RWPE2 (cell line): ENCODE data around the gene PTPN2.
A peak's percentile ranks its signal among the peaks of the same experiment; 100 is the strongest.

Source experiments
- ATAC-seq: fragments of 200-7000 bp; cut with Tn5 transposase; 3 replicates; pipeline ENCODE4 v1.9.1; 2021; ENCODE audit warnings: low read depth
- DNase-seq: peaks from one replicate; pipeline ENCODE4 v3.0.0-alpha.2; 2020; ENCODE audit warnings: low spot score
- H3K27ac ChIP-seq: fragments of 450-650 bp; 2 replicates; pipeline ENCODE4 v1.5.1; 2017; ENCODE audit warnings: mild to moderate bottlenecking; ENCODE audit not compliant: poor library complexity, severe bottlenecking
- H3K27me3 ChIP-seq: fragments of 250-450 bp; sonication (Bioruptor Pico); 2 replicates; pipeline ENCODE4 v1.5.1; 2021; ENCODE audit warnings: mild to moderate bottlenecking, moderate library complexity; ENCODE audit not compliant: insufficient read depth, poor library complexity, severe bottlenecking
- H3K36me3 ChIP-seq: fragments of 250-450 bp; sonication (Bioruptor Pico); 2 replicates; pipeline ENCODE4 v1.5.1; 2020; ENCODE audit warnings: low read depth, mild to moderate bottlenecking, moderate library complexity
- H3K4me1 ChIP-seq: fragments of 250-450 bp; sonication (Bioruptor Pico); 2 replicates; pipeline ENCODE4 v1.5.1; 2021; ENCODE audit warnings: mild to moderate bottlenecking, moderate library complexity; ENCODE audit not compliant: insufficient read depth, poor library complexity, severe bottlenecking
- H3K4me3 ChIP-seq: fragments of 250-450 bp; sonication (Bioruptor Pico); 2 replicates; pipeline ENCODE4 v1.5.1; 2021; ENCODE audit warnings: mild to moderate bottlenecking, moderate library complexity; ENCODE audit not compliant: severe bottlenecking
- H3K9me3 ChIP-seq: fragments of 250-450 bp; sonication (Bioruptor Pico); 2 replicates; pipeline ENCODE4 v1.5.1; 2021; ENCODE audit warnings: mild to moderate bottlenecking, moderate library complexity; ENCODE audit not compliant: severe bottlenecking
- CTCF ChIP-seq: fragments of 450-650 bp; IDR thresholded peaks from one replicate; pipeline ENCODE4 v1.5.1; 2017; ENCODE audit warnings: mild to moderate bottlenecking, moderate library complexity; ENCODE audit not compliant: poor library complexity, severe bottlenecking

The PTPN2 gene

GRCh38 chr18:12840382-12840781 is 43.7 kb downstream of the PTPN2 start:
- no peak for TF ChIP-seq CTCF
- Histone ChIP-seq H3K36me3 (peaks cover 18% of the 10 kb centered on the region), H3K4me3 (no peak overlapping the region), H3K4me1 (peaks cover 42% of the 10 kb centered on the region), H3K27me3 (no peaks in the 10 kb centered on the region), H3K9me3 (no peaks in the 10 kb centered on the region), H3K27ac (peak overlapping the region; percentile 98)
- no peak for ATAC-seq
- no peak for DNase-seq

- DNase-seq (no peak), ATAC-seq (no peak)
- Histone ChIP-seq H3K27me3 (no peaks in the 10 kb centered on the region), H3K36me3 (peaks cover 18% of the 10 kb centered on the region), H3K27ac (peak overlapping the region; percentile 98), H3K4me1 (peaks cover 42% of the 10 kb centered on the region), H3K4me3 (no peak overlapping the region), H3K9me3 (no peaks in the 10 kb centered on the region)
- no peak for TF ChIP-seq CTCF
These were observed 44.4 kb downstream of the PTPN2 start for GRCh38 chr18:12839526-12840196.

- H3K4me1 ChIP-seq: peaks cover 42% of the 10 kb centered on the region
These were observed 44.9 kb downstream of the PTPN2 start for GRCh38 chr18:12839057-12839525.

GRCh38 chr18:12838178-12838634 is 45.8 kb downstream of the PTPN2 start:
- peak overlapping the region; percentile 6 for H3K4me3 ChIP-seq
- no peaks in the 10 kb centered on the region for H3K9me3 ChIP-seq
- DNase-seq: peak; percentile 91
- TF ChIP-seq CTCF: no peak
- peak; percentile 98 for ATAC-seq
- H3K4me1 ChIP-seq: peaks cover 42% of the 10 kb centered on the region
- H3K36me3 ChIP-seq: peaks cover 33% of the 10 kb centered on the region
- peak overlapping the region; percentile 98 for H3K27ac ChIP-seq
- no peaks in the 10 kb centered on the region for H3K27me3 ChIP-seq

More at GRCh38 chr18:12839057-12839525, 44.9 kb downstream of the PTPN2 start:
- Histone ChIP-seq H3K9me3 (no peaks in the 10 kb centered on the region), H3K36me3 (peaks cover 24% of the 10 kb centered on the region), H3K4me3 (no peak overlapping the region), H3K27me3 (no peaks in the 10 kb centered on the region), H3K27ac (peak overlapping the region; percentile 98)
- ATAC-seq (peak; percentile 14; the same call in 1 of the 3 replicates), DNase-seq (no peak)
- no peak for TF ChIP-seq CTCF

DNA sequence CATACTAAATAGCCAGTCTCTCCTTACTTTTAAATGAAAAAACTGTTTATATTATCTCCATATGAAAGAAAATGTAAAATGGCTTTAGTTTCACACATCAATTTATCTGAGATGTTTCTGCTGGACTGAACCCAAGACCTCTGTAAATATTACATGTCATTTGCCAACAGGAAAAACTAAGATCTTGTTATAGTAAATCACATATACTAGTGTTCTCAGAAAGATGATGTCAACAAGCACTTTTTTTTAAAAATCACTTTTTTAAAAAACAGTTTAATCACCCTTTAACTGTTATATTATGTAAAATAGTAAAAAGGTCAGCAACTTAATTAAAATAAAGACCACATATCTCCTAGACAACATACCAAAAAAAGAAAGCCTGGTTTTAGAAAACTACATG is 46.3 kb downstream of the PTPN2 start:
- peak overlapping the region; percentile 98 for H3K27ac ChIP-seq
- no peak for ATAC-seq
- no peaks in the 10 kb centered on the region for H3K27me3 ChIP-seq
- peaks cover 38% of the 10 kb centered on the region for H3K36me3 ChIP-seq
- TF ChIP-seq CTCF: no peak
- no peaks in the 10 kb centered on the region for H3K9me3 ChIP-seq
- H3K4me3 ChIP-seq: no peak overlapping the region
- peaks cover 42% of the 10 kb centered on the region for H3K4me1 ChIP-seq
- DNase-seq: no peak
